Central memory CD4-positive, alpha-beta T cell (primary cell): Measurements from ENCODE around the gene TMEM245.
"Not testable (repeated sequence)": the region's sequence is repeated elsewhere in the genome, so short reads cannot be mapped to it uniquely, and the experiment has no call there.

Experiments
- DNase-seq: peaks from one replicate; pipeline ENCODE4 v3.0.0; 2022

TMEM245 gene

GRCh38 chr9:109132567-109133021 is 12.8 kb upstream of the TMEM245 start:
- DNase-seq: no peak

- DNase-seq: no peak
Measured at GRCh38 chr9:109129470-109130197, 9.9 kb upstream of the TMEM245 start.

GRCh38 chr9:109126671-109127070 is 6.9 kb upstream of the TMEM245 start:
- not testable (repeated sequence) for DNase-seq

- no peak for DNase-seq
Measured at GRCh38 chr9:109124121-109124520, 4.4 kb upstream of the TMEM245 start.

GRCh38 chr9:109122726-109123621 is 3.2 kb upstream of the TMEM245 start:
- no peak for DNase-seq

GRCh38 chr9:109121232-109121796 is 1.6 kb upstream of the TMEM245 start:
- DNase-seq: no peak

GRCh38 chr9:109120204-109120789 is 550 bp upstream of the TMEM245 start:
- DNase-seq: no peak

GRCh38 chr9:109118808-109119438 is 824 bp downstream of the TMEM245 start:
- DNase-seq: no peak

GRCh38 chr9:109117856-109118807 is 1.6 kb downstream of the TMEM245 start:
- DNase-seq: peak; percentile 45

- no peak for DNase-seq
Measured at GRCh38 chr9:109115931-109116526, 3.7 kb downstream of the TMEM245 start.

- DNase-seq: no peak
Measured at GRCh38 chr9:109114670-109115069, 5.1 kb downstream of the TMEM245 start.

- no peak for DNase-seq
Measured at GRCh38 chr9:109113892-109114609, 5.7 kb downstream of the TMEM245 start.

GRCh38 chr9:109113254-109113653 is 6.5 kb downstream of the TMEM245 start:
- DNase-seq: no peak

- peak; percentile 61 for DNase-seq
Measured at GRCh38 chr9:109110329-109111021, 9.3 kb downstream of the TMEM245 start.

GRCh38 chr9:109109967-109110328 is 9.8 kb downstream of the TMEM245 start:
- DNase-seq: no peak

GRCh38 chr9:109108318-109108717 is 11.4 kb downstream of the TMEM245 start:
- no peak for DNase-seq

GRCh38 chr9:109107402-109108240 is 12.1 kb downstream of the TMEM245 start:
- DNase-seq: no peak

- peak; percentile 42 for DNase-seq
Measured at GRCh38 chr9:109101810-109102209, 17.9 kb downstream of the TMEM245 start.

GRCh38 chr9:109101202-109101595 is 18.5 kb downstream of the TMEM245 start:
- no peak for DNase-seq
